ENCODE data around the gene PRL. TPM values are rescaled to one million over a fixed set of nuclear protein-coding genes. Genes with fewer than 3 reads are reported as not detected.

PRL gene
- total and polyA plus RNA-seq, 12 donors = not detected

DNA sequence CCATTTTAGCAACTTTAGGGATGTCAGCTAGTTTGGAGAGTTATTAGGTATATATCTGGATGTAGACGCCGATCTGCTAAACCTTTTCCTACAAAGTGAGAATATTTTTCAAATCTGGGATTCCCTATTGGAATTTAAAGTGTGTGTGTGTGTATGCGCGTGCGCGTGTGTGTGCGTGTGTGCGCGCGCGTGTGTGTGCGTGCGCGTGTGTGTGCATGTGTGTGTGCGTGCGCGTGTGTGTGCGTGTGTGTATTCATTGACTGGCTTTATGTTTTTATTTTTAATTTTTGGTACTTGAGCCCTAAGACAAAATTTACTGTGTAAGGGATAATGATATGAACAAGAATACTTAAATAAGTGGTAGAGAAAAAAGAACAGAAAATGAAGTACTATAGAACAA lies 8.1 kb downstream of the PRL start:
- intact Hi-C loops (cut with DNase I) = no loop called here
- Histone ChIP-seq H3K27me3 (no peaks in the 10 kb centered on the region), H3K9me3 (peaks cover 0 to 3% (median 0%) of the 10 kb centered on the region in 11 donors), H3K4me1 (no peaks in the 10 kb centered on the region), H3K36me3 (no peaks in the 10 kb centered on the region), H3K27ac (no peak overlapping the region), H3K4me3 (no peak overlapping the region)
- no peak for ATAC-seq
- TF ChIP-seq CTCF (IDR thresholded peaks at IDR 0.05) = no peak
- no peak for DNase-seq
- WGBS, 2 donors = 92 to 97% methylated on average over 18 of the region's 18 CpGs

- Histone ChIP-seq H3K4me3 (no peak overlapping the region), H3K27ac (no peak overlapping the region), H3K27me3 (no peaks in the 10 kb centered on the region), H3K9me3 (no peaks in the 10 kb centered on the region), H3K36me3 (no peaks in the 10 kb centered on the region), H3K4me1 (no peaks in the 10 kb centered on the region)
- no peak for TF ChIP-seq CTCF (IDR thresholded peaks at IDR 0.05)
- intact Hi-C loops (cut with DNase I) = no loop called here
- DNase-seq (no peak), ATAC-seq (no peak)
- WGBS, 2 donors = 95 to 97% methylated on average over 2 of the region's 2 CpGs
Measured at GRCh38 chr6:22284666-22285065, 12.2 kb downstream of the PRL start.

DNA sequence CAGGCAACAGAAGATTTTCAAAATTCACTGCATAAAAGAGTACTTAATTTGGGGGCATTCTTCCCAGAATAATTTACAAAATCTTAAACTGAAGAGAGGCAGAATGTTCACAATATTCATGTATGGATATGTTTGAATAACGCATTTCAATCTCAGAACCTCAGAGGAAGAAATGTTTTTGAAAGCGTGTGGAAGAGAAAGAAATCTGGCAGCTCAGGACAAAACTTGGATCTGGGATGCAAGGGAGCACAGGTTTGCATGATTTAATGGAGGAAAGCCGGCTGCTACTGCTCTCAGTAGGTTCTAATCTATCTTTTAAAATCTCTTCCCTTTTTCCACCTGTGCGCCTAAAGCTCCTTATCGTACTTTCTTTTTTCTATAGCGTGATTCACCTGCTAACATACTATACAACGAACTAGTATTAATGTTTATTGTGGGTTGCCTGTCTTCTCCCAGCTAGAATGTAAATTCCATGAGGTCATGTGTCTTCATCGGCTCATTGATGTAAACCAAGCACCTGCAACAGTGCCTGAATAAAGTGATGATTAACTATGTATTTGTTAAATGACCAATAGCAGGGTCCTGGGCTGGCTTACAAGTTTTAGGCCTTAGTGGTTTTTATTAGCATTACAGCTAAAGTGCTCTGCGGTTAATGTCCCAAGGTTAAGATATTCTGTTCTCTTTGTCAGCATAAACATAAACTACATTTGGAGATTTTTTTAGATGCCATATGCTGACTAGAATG lies 15.3 kb downstream of the PRL start:
- Histone ChIP-seq H3K4me1 (no peaks in the 10 kb centered on the region), H3K4me3 (no peak overlapping the region), H3K27me3 (no peaks in the 10 kb centered on the region), H3K9me3 (peaks cover 0 to 7% (median 0%) of the 10 kb centered on the region in 11 donors), H3K36me3 (no peaks in the 10 kb centered on the region), H3K27ac (no peak overlapping the region)
- TF ChIP-seq CTCF (IDR thresholded peaks at IDR 0.05) = no peak
- intact Hi-C loops (cut with DNase I) = no loop called here
- WGBS, 2 donors = 96 to 97% methylated on average over 9 of the region's 9 CpGs
- ATAC-seq (no peak), DNase-seq (no peak)

- Histone ChIP-seq H3K9me3 (peaks cover 0 to 16% (median 0%) of the 10 kb centered on the region in 11 donors), H3K4me3 (no peak overlapping the region), H3K27ac (no peak overlapping the region), H3K36me3 (no peaks in the 10 kb centered on the region), H3K4me1 (no peaks in the 10 kb centered on the region), H3K27me3 (no peaks in the 10 kb centered on the region)
- ATAC-seq = no peak
- no peak for TF ChIP-seq CTCF (IDR thresholded peaks at IDR 0.05)
- no peak for DNase-seq
- intact Hi-C loops (cut with DNase I) = no loop called here
- 98 to 99% methylated on average over 2 of the region's 2 CpGs for WGBS, 2 donors
Measured at GRCh38 chr6:22279427-22279826, 17.4 kb downstream of the PRL start.

Measured in heart right ventricle (tissue), 16 donors.